ENCODE data around the gene SH3RF1. TPM values are rescaled to one million over a fixed set of nuclear protein-coding genes. Genes with fewer than 3 reads are reported as not detected.

Gene SH3RF1
- total and polyA plus RNA-seq, 2 of the 13 experiments (the other 11 are each of a cell fraction or from before 2014, with no cell fraction given): 3.1 to 3.2 TPM

DNA sequence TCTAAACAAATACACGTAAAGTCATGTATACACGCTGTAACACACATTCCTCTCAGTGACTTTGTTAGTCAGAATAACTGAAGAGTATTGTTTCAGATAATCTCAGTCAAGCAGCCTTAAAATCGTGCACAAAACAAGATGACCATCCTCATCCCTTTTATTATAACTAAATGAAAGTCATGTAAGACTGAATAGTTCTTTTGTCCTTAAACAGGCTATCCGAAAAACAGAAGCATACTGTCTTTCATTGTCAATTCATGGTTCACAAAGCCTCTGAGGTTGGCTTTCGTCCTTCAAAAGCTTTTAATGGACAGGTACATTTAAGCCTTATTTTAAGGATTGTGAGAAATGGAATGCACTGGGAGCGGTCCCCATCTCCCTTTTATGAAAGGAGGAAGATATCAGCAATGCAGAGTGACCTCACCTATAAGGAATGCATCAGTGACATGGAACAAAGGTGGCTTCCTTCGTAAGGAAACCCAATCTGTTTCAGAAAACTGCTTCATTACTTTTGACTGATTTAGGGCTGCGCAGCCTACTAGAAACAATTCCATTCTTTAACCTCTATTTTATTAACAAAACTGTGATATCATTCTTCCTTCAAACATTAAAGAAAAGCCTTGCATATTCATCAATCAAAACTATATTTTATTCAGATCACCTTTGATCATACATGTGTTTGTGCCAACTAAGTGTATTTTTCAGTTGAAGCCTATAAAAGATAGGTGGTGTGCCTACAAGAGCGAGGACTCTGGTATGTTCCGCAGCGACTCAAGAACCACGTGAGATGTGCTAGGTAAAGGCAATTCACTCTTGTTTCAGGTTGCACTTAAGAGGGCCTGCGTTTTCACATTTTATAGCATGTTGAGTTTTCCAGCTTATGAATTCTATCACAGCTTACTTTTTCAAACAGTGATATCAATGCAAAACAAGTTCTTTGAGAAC, 19.2 kb downstream of the SH3RF1 start (continued):
- TF ChIP-seq, protein P1, sequence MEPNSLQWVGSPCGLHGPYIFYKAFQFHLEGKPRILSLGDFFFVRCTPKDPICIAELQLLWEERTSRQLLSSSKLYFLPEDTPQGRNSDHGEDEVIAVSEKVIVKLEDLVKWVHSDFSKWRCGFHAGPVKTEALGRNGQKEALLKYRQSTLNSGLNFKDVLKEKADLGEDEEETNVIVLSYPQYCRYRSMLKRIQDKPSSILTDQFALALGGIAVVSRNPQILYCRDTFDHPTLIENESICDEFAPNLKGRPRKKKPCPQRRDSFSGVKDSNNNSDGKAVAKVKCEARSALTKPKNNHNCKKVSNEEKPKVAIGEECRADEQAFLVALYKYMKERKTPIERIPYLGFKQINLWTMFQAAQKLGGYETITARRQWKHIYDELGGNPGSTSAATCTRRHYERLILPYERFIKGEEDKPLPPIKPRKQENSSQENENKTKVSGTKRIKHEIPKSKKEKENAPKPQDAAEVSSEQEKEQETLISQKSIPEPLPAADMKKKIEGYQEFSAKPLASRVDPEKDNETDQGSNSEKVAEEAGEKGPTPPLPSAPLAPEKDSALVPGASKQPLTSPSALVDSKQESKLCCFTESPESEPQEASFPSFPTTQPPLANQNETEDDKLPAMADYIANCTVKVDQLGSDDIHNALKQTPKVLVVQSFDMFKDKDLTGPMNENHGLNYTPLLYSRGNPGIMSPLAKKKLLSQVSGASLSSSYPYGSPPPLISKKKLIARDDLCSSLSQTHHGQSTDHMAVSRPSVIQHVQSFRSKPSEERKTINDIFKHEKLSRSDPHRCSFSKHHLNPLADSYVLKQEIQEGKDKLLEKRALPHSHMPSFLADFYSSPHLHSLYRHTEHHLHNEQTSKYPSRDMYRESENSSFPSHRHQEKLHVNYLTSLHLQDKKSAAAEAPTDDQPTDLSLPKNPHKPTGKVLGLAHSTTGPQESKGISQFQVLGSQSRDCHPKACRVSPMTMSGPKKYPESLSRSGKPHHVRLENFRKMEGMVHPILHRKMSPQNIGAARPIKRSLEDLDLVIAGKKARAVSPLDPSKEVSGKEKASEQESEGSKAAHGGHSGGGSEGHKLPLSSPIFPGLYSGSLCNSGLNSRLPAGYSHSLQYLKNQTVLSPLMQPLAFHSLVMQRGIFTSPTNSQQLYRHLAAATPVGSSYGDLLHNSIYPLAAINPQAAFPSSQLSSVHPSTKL (CRISPR knock-in tag; IDR thresholded peaks at IDR 0.05): peak; percentile 42; the same call in 1 of the 2 replicates
- TF ChIP-seq NFIB (CRISPR knock-in tag; IDR thresholded peaks at IDR 0.05; ENCODE audit: borderline replicate concordance) (no peak), GATAD2A (CRISPR knock-in tag; IDR thresholded peaks at IDR 0.05) (0 out of 2 replicates have a peak, but pooled peaks have one; percentile 19), NKX3-1 (CRISPR knock-in tag; IDR thresholded peaks at IDR 0.05) (no peak)
- TF ChIP-seq, protein P2, sequence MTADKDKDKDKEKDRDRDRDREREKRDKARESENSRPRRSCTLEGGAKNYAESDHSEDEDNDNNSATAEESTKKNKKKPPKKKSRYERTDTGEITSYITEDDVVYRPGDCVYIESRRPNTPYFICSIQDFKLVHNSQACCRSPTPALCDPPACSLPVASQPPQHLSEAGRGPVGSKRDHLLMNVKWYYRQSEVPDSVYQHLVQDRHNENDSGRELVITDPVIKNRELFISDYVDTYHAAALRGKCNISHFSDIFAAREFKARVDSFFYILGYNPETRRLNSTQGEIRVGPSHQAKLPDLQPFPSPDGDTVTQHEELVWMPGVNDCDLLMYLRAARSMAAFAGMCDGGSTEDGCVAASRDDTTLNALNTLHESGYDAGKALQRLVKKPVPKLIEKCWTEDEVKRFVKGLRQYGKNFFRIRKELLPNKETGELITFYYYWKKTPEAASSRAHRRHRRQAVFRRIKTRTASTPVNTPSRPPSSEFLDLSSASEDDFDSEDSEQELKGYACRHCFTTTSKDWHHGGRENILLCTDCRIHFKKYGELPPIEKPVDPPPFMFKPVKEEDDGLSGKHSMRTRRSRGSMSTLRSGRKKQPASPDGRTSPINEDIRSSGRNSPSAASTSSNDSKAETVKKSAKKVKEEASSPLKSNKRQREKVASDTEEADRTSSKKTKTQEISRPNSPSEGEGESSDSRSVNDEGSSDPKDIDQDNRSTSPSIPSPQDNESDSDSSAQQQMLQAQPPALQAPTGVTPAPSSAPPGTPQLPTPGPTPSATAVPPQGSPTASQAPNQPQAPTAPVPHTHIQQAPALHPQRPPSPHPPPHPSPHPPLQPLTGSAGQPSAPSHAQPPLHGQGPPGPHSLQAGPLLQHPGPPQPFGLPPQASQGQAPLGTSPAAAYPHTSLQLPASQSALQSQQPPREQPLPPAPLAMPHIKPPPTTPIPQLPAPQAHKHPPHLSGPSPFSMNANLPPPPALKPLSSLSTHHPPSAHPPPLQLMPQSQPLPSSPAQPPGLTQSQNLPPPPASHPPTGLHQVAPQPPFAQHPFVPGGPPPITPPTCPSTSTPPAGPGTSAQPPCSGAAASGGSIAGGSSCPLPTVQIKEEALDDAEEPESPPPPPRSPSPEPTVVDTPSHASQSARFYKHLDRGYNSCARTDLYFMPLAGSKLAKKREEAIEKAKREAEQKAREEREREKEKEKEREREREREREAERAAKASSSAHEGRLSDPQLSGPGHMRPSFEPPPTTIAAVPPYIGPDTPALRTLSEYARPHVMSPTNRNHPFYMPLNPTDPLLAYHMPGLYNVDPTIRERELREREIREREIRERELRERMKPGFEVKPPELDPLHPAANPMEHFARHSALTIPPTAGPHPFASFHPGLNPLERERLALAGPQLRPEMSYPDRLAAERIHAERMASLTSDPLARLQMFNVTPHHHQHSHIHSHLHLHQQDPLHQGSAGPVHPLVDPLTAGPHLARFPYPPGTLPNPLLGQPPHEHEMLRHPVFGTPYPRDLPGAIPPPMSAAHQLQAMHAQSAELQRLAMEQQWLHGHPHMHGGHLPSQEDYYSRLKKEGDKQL (CRISPR knock-in tag; IDR thresholded peaks at IDR 0.05; ENCODE audit: low read depth): no peak
- TF ChIP-seq, protein P3, sequence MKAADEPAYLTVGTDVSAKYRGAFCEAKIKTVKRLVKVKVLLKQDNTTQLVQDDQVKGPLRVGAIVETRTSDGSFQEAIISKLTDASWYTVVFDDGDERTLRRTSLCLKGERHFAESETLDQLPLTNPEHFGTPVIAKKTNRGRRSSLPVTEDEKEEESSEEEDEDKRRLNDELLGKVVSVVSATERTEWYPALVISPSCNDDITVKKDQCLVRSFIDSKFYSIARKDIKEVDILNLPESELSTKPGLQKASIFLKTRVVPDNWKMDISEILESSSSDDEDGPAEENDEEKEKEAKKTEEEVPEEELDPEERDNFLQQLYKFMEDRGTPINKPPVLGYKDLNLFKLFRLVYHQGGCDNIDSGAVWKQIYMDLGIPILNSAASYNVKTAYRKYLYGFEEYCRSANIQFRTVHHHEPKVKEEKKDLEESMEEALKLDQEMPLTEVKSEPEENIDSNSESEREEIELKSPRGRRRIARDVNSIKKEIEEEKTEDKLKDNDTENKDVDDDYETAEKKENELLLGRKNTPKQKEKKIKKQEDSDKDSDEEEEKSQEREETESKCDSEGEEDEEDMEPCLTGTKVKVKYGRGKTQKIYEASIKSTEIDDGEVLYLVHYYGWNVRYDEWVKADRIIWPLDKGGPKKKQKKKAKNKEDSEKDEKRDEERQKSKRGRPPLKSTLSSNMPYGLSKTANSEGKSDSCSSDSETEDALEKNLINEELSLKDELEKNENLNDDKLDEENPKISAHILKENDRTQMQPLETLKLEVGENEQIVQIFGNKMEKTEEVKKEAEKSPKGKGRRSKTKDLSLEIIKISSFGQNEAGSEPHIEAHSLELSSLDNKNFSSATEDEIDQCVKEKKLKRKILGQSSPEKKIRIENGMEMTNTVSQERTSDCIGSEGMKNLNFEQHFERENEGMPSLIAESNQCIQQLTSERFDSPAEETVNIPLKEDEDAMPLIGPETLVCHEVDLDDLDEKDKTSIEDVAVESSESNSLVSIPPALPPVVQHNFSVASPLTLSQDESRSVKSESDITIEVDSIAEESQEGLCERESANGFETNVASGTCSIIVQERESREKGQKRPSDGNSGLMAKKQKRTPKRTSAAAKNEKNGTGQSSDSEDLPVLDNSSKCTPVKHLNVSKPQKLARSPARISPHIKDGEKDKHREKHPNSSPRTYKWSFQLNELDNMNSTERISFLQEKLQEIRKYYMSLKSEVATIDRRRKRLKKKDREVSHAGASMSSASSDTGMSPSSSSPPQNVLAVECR (CRISPR knock-in tag; IDR thresholded peaks at IDR 0.05; ENCODE audit: borderline replicate concordance): no peak

Measured in HepG2 (cell line).